Measurements from ENCODE around the gene MGLL. TPM values are rescaled to one million over a fixed set of nuclear protein-coding genes. Genes with fewer than 3 reads are reported as not detected.

The MGLL gene
- total RNA-seq, 1 experiment from 2014 or later, result 6.8 TPM

DNA sequence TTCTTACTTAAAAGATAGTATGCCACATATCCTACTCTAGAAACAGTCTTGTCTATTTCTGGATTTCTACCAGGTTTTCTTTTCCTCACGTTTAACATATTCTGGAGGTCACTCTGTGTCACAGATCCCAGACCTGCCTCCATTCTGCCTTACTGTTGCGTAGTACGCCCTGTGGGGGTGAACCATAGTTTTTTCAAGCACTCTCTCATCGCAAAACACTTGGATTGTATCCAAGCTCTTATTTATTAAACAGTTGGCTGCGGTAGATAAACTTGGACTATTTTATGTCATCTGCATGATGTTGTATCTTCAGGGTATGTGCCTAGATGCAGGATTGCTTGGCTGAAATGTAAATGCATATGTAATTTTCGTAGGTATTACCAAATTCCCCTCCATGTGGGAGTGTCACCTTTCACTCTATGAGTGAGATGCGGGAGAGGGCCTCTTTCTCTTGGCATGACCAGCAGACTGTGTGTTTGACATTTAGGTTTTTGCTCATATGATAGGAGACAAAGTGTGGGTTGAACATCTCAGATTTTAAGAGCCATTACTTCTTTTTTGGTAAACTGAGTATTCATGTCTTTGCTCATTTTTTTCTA, 93.8 kb downstream of the MGLL start:
- Histone ChIP-seq H3K9ac (ENCODE audit: low read length) (no peak overlapping the region), H2AFZ (ENCODE audit: low read depth, low read length, poor library complexity, severe bottlenecking) (no peak overlapping the region), H3K36me3 (ENCODE audit: control insufficient read depth in 1 of 2, insufficient read depth in 2 of 2, low read length in 2 of 2) (no peaks in the 10 kb centered on the region), H3K9me2 (ENCODE audit: insufficient read depth) (no peaks in the 10 kb centered on the region), H3K27me3 (ENCODE audit: insufficient read depth, low read length) (no peaks in the 10 kb centered on the region), H3K79me2 (ENCODE audit: insufficient read depth, low read length) (no peaks in the 10 kb centered on the region), H3K4me1 (ENCODE audit: control insufficient read depth in 1 of 2, insufficient read depth in 2 of 2, low read length in 2 of 2) (no peaks in the 10 kb centered on the region), H3K4me3 (replicated peaks in 1 of 2; ENCODE audit: low read depth in 1 of 2, low read length in 2 of 2) (no peak overlapping the region), H4K20me1 (ENCODE audit: insufficient read depth) (no peaks in the 10 kb centered on the region), H3K9me3 (ENCODE audit: control insufficient read depth in 1 of 2, insufficient read depth in 1 of 2, low read depth in 1 of 2, low read length in 2 of 2) (no peaks in the 10 kb centered on the region), H3K27ac (ENCODE audit: low read depth, low read length) (no peak overlapping the region), H3K4me2 (ENCODE audit: low read length) (no peak overlapping the region)
- POLR2A ChIA-PET, result interaction anchor here (0.6 kb wide), 1 partner anchor 47 kb away, joined by 3 read pairs; no protein-coding TSS in a partner anchor
- ATAC-seq (no peak), DNase-seq (ENCODE audit: low read depth, low spot score) (no peak)
- no peak for TF ChIP-seq SP1 (IDR thresholded peaks at IDR 0.05; ENCODE audit: low read depth)
- TF ChIP-seq, protein P1, sequence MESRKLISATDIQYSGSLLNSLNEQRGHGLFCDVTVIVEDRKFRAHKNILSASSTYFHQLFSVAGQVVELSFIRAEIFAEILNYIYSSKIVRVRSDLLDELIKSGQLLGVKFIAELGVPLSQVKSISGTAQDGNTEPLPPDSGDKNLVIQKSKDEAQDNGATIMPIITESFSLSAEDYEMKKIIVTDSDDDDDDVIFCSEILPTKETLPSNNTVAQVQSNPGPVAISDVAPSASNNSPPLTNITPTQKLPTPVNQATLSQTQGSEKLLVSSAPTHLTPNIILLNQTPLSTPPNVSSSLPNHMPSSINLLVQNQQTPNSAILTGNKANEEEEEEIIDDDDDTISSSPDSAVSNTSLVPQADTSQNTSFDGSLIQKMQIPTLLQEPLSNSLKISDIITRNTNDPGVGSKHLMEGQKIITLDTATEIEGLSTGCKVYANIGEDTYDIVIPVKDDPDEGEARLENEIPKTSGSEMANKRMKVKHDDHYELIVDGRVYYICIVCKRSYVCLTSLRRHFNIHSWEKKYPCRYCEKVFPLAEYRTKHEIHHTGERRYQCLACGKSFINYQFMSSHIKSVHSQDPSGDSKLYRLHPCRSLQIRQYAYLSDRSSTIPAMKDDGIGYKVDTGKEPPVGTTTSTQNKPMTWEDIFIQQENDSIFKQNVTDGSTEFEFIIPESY (IDR thresholded peaks at IDR 0.05; ENCODE audit: extremely low read depth, insufficient replicate concordance, low read length), result no peak
- TF ChIP-seq RAD21 (IDR thresholded peaks at IDR 0.05; ENCODE audit: low read depth), result no peak
- TF ChIP-seq TCF7L2 (IDR thresholded peaks at IDR 0.05; ENCODE audit: borderline replicate concordance, extremely low read depth, insufficient read depth, insufficient read length), result no peak
- no peak for TF ChIP-seq POLR2A (IDR thresholded peaks at IDR 0.05; ENCODE audit: borderline replicate concordance, extremely low read depth, insufficient read depth, insufficient read length)
- no peak for TF ChIP-seq EGR1 (IDR thresholded peaks at IDR 0.05; ENCODE audit: low read depth)
- TF ChIP-seq SRF (IDR thresholded peaks at IDR 0.05; ENCODE audit: low read depth), result no peak
- TF ChIP-seq FOSL1 (IDR thresholded peaks at IDR 0.05; ENCODE audit: low read depth), result no peak
- TF ChIP-seq, protein P2, sequence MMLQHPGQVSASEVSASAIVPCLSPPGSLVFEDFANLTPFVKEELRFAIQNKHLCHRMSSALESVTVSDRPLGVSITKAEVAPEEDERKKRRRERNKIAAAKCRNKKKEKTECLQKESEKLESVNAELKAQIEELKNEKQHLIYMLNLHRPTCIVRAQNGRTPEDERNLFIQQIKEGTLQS (IDR thresholded peaks at IDR 0.05), result no peak
- TF ChIP-seq POLR2AphosphoS5 (IDR thresholded peaks at IDR 0.05; ENCODE audit: low read depth, low read length), result no peak
- no peak for TF ChIP-seq CEBPB (IDR thresholded peaks at IDR 0.05; ENCODE audit: low read depth)
- TF ChIP-seq SIN3A (IDR thresholded peaks at IDR 0.05; ENCODE audit: low read depth), result no peak
- TF ChIP-seq MAX (IDR thresholded peaks at IDR 0.05), result no peak
- TF ChIP-seq JUND (IDR thresholded peaks at IDR 0.05), result no peak
- intact Hi-C loops (cut with micrococcal nuclease), result no loop called here
- no TSS peak for BruUV-seq (replicated peaks)
- RAD21 ChIA-PET (ENCODE audit: low non-redundant PET in 1 of 2, low total read pairs in 2 of 2, uncharacterized antibody in 2 of 2, unreplicated experiment in 2 of 2), result no interaction called here
- CTCF ChIA-PET, result no interaction called here
